DND-41 (cell line): ENCODE results near the gene ATP6V0E2.

Experiments
- ATAC-seq: fragments of 200-7000 bp; cut with Tn5 transposase; 3 replicates; pipeline ENCODE4 v1.9.1; 2021; ENCODE audit warnings: low read depth; ENCODE audit not compliant: insufficient read depth
- DNase-seq: peaks from one replicate; pipeline ENCODE4 v3.0.0-alpha.2; 2020
- H2AFZ ChIP-seq: 2 replicates; pipeline ENCODE4 v1.6.0; 2012; ENCODE audit warnings: low read depth, low read length
- H3K27ac ChIP-seq: 2 replicates; pipeline ENCODE4 v1.5.1; 2012; ENCODE audit warnings: low read length, inconsistent platforms
- H3K27me3 ChIP-seq: fragments of 200-600 bp; sonication (generic); 2 replicates; pipeline ENCODE4 v1.6.0; 2012; ENCODE audit warnings: low read length, mild to moderate bottlenecking, inconsistent platforms; ENCODE audit not compliant: insufficient read depth, poor library complexity
- H3K36me3 ChIP-seq: 2 replicates; pipeline ENCODE4 v1.5.1; 2012; ENCODE audit warnings: low read length, inconsistent platforms; ENCODE audit not compliant: insufficient read depth
- H3K4me1 ChIP-seq: 2 replicates; pipeline ENCODE4 v1.5.1; 2012; ENCODE audit warnings: mild to moderate bottlenecking, low read length; ENCODE audit not compliant: insufficient read depth
- H3K4me2 ChIP-seq: 2 replicates; pipeline ENCODE4 v1.6.0; 2012; ENCODE audit warnings: mild to moderate bottlenecking, moderate library complexity, low read length, inconsistent platforms; ENCODE audit not compliant: insufficient read depth
- H3K4me3 ChIP-seq, 2 experiments: fragments of 200-600 bp in 1 of 2; shearing (Covaris generic) in 1 of 2; 2 replicates each; pipeline ENCODE4 v1.5.1; 2012 to 2016; ENCODE audit warnings: inconsistent platforms in 2 of 2, low read length in 2 of 2, mild to moderate bottlenecking in 2 of 2, low read depth in 1 of 2, moderate library complexity in 1 of 2
- H3K79me2 ChIP-seq: 2 replicates; pipeline ENCODE4 v1.6.0; 2012; ENCODE audit warnings: low read length, inconsistent platforms; ENCODE audit not compliant: insufficient read depth
- H3K9ac ChIP-seq: 2 replicates; pipeline ENCODE4 v1.6.0; 2012; ENCODE audit warnings: low read depth, mild to moderate bottlenecking, inconsistent platforms, low read length, moderate library complexity
- H3K9me3 ChIP-seq: 2 replicates; pipeline ENCODE4 v1.5.1; 2012; ENCODE audit warnings: low read length, moderate library complexity, mild to moderate bottlenecking, inconsistent platforms; ENCODE audit not compliant: insufficient read depth, severe bottlenecking
- H4K20me1 ChIP-seq: 2 replicates; pipeline ENCODE4 v1.6.0; 2012; ENCODE audit warnings: low read length; ENCODE audit not compliant: insufficient read depth
- CTCF ChIP-seq: IDR thresholded peaks from 2 replicates; pipeline ENCODE4 v1.5.1; 2012; ENCODE audit warnings: borderline replicate concordance, low read length, moderate library complexity, mild to moderate bottlenecking; ENCODE audit not compliant: poor library complexity, severe bottlenecking; ENCODE audit errors: extremely low read depth
- EZH2 ChIP-seq: IDR thresholded peaks from 3 replicates; pipeline ENCODE4 v1.6.1; 2012; ENCODE audit warnings: borderline replicate concordance, low read depth, mild to moderate bottlenecking, moderate library complexity, low read length, inconsistent platforms; ENCODE audit not compliant: severe bottlenecking

The ATP6V0E2 gene

GRCh38 chr7:149863500-149863899, 10.3 kb upstream of the ATP6V0E2 start:
- Histone ChIP-seq H3K27me3 (no peaks in the 10 kb centered on the region), H3K4me2 (no peak overlapping the region)

GRCh38 chr7:149864023-149864422, 9.7 kb upstream of the ATP6V0E2 start:
- Histone ChIP-seq H3K79me2 (no peaks in the 10 kb centered on the region), H3K4me2 (no peak overlapping the region), H3K4me3 (no peak overlapping the region), H2AFZ (no peak overlapping the region), H3K9me3 (no peaks in the 10 kb centered on the region), H3K9ac (0 out of 2 replicates have a peak overlapping the region, but pooled peaks have one; percentile 56), H3K27ac (peak overlapping the region; percentile 97), H4K20me1 (no peaks in the 10 kb centered on the region), H3K4me1 (peaks cover 54% of the 10 kb centered on the region), H3K27me3 (no peaks in the 10 kb centered on the region), H3K36me3 (peaks cover 79% of the 10 kb centered on the region)
- ATAC-seq (no peak), DNase-seq (no peak)
- no peak for TF ChIP-seq CTCF
- TF ChIP-seq EZH2, result no peak

More at GRCh38 chr7:149863500-149863899, 10.3 kb upstream of the ATP6V0E2 start:
- DNase-seq, result no peak
- no peak overlapping the region for H2AFZ ChIP-seq
- H4K20me1 ChIP-seq, result no peaks in the 10 kb centered on the region
- no peak overlapping the region for H3K9ac ChIP-seq
- H3K4me1 ChIP-seq, result peaks cover 49% of the 10 kb centered on the region
- TF ChIP-seq CTCF (no peak), EZH2 (no peak)
- no peaks in the 10 kb centered on the region for H3K79me2 ChIP-seq
- peaks cover 76% of the 10 kb centered on the region for H3K36me3 ChIP-seq
- ATAC-seq, result no peak
- no peak overlapping the region for H3K4me3 ChIP-seq
- peak overlapping the region; percentile 97 for H3K27ac ChIP-seq
- no peaks in the 10 kb centered on the region for H3K9me3 ChIP-seq

- H3K9ac ChIP-seq, result peak overlapping the region; percentile 56
- H3K79me2 ChIP-seq, result no peaks in the 10 kb centered on the region
- H3K4me2 ChIP-seq, result peak overlapping the region; percentile 53
- peak overlapping the region; percentile 72; the same call in 1 of the 2 replicates for H2AFZ ChIP-seq
- H3K27ac ChIP-seq, result peak overlapping the region; percentile 97
- DNase-seq (no peak), ATAC-seq (no peak)
- peaks cover 61% of the 10 kb centered on the region for H3K4me1 ChIP-seq
- no peaks in the 10 kb centered on the region for H4K20me1 ChIP-seq
- H3K27me3 ChIP-seq, result no peaks in the 10 kb centered on the region
- no peak for TF ChIP-seq EZH2
- TF ChIP-seq CTCF, result no peak
- no peaks in the 10 kb centered on the region for H3K9me3 ChIP-seq
- peaks cover 72% of the 10 kb centered on the region for H3K36me3 ChIP-seq
- H3K4me3 ChIP-seq, result peak overlapping the region in 1 of 2 experiments; percentile 27; a peak in 1 of 4 replicates
Observed at GRCh38 chr7:149864751-149865150, 9.0 kb upstream of the ATP6V0E2 start.
